Superior temporal gyrus (tissue), 1 donor: ENCODE data around the gene CDY1B.
"Not testable (repeated sequence)": the region's sequence is repeated elsewhere in the genome, so short reads cannot be mapped to it uniquely, and the experiment has no call there.

Experiments used
- DNase-seq: peaks from one replicate; pipeline ENCODE4 v3.0.0-alpha.2; 2016; ENCODE audit errors: extremely low spot score

CDY1B gene

GRCh38 chrY:24047919-24048318, at the start of gene CDY1B:
TSS of gene CDY1B (minus strand) at chrY:24048019. CDS start at chrY:24047688, 331 bp downstream.
- not testable (repeated sequence) for DNase-seq

GRCh38 chrY:24049525-24049924, 1.7 kb upstream of the CDY1B start:
- DNase-seq, result not testable (repeated sequence)

GRCh38 chrY:24043209-24043608, 4.6 kb downstream of the CDY1B start:
- not testable (repeated sequence) for DNase-seq

GRCh38 chrY:24039008-24039718, 8.7 kb downstream of the CDY1B start:
- DNase-seq, result not testable (repeated sequence)

GRCh38 chrY:24026212-24027103, 21.4 kb downstream of the CDY1B start:
- DNase-seq, result not testable (repeated sequence)
